ENCODE measurements around the gene PRKG1. TPM values are rescaled to one million over a fixed set of nuclear protein-coding genes. Genes with fewer than 3 reads are reported as not detected.

PRKG1 gene
- total and polyA plus RNA-seq, 7 experiments from 2014 or later: 0.19 TPM; not detected in 6

GRCh38 chr10:51806079-51806835 is 732.0 kb downstream of the PRKG1 start:
- H3K4me3 Mint-ChIP-seq: no peak overlapping the region
- POLR2A ChIA-PET: no interaction called here

DNA sequence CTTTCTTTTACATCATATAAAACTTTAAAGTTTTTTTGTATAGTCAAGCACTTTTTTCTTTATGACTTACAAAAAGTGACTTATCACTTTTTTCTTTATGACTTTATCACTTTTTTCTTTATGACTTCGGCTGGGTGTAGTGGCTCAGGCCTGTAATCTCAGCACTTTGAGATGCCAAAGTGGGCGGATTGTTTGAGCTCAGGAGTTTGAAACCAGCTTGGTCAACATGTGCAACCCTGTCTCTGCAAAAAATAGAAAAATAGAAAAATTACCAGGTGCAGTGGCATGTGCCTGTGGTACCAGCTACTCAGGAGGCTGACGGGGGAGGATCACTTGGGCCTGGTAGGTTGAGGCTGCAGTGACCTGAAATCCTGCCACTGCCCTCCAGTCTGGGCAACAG is 733.9 kb downstream of the PRKG1 start:
- Histone ChIP-seq H3K9me3 (ENCODE audit: control insufficient read depth in 2 of 3, low read length in 3 of 3) (no peaks in the 10 kb centered on the region), H3K27ac (ENCODE audit: low read depth, low read length) (no peak overlapping the region), H3K27me3 (ENCODE audit: control insufficient read depth in 2 of 2, insufficient read depth in 2 of 2, low read length in 2 of 2) (no peaks in the 10 kb centered on the region), H3K36me3 (ENCODE audit: control insufficient read depth in 2 of 3, insufficient read depth in 3 of 3, low read length in 3 of 3) (no peaks in the 10 kb centered on the region), H3K4me1 (ENCODE audit: control insufficient read depth in 2 of 2, insufficient read depth in 2 of 2, low read length in 2 of 2) (no peaks in the 10 kb centered on the region), H3K4me3 (ENCODE audit: low read length) (no peak overlapping the region)
- DNase-seq (no peak), ATAC-seq (no peak)
- Mint-ChIP-seq H3K4me3 (no peak overlapping the region), H3K27ac (no peak overlapping the region), H3K9me3 (no peaks in the 10 kb centered on the region), H3K27me3 (peaks cover 0 to 5% (median 0%) of the 10 kb centered on the region in 5 donors), H3K36me3 (no peaks in the 10 kb centered on the region), H3K4me1 (no peaks in the 10 kb centered on the region)
- ChIA-PET CTCF (no interaction called here), POLR2A (no interaction called here)
- intact Hi-C loops (cut with micrococcal nuclease): no loop called here

More at GRCh38 chr10:51806079-51806835, 732.0 kb downstream of the PRKG1 start:
- Histone ChIP-seq H3K27ac (ENCODE audit: low read depth, low read length) (no peak overlapping the region), H3K4me3 (ENCODE audit: low read length) (no peak overlapping the region), H3K27me3 (ENCODE audit: control insufficient read depth in 2 of 2, insufficient read depth in 2 of 2, low read length in 2 of 2) (no peaks in the 10 kb centered on the region), H3K9me3 (ENCODE audit: control insufficient read depth in 2 of 3, low read length in 3 of 3) (no peaks in the 10 kb centered on the region), H3K36me3 (ENCODE audit: control insufficient read depth in 2 of 3, insufficient read depth in 3 of 3, low read length in 3 of 3) (no peaks in the 10 kb centered on the region), H3K4me1 (ENCODE audit: control insufficient read depth in 2 of 2, insufficient read depth in 2 of 2, low read length in 2 of 2) (no peaks in the 10 kb centered on the region)
- H3K27me3 Mint-ChIP-seq: peaks cover 0 to 1% (median 0%) of the 10 kb centered on the region in 5 donors
- CTCF ChIA-PET: no interaction called here
- H3K27ac Mint-ChIP-seq: no peak overlapping the region
- H3K36me3 Mint-ChIP-seq: no peaks in the 10 kb centered on the region
- DNase-seq (no peak), ATAC-seq (no peak)
- intact Hi-C loops (cut with micrococcal nuclease): no loop called here
- no peaks in the 10 kb centered on the region for H3K4me1 Mint-ChIP-seq
- H3K9me3 Mint-ChIP-seq: no peaks in the 10 kb centered on the region

DNA sequence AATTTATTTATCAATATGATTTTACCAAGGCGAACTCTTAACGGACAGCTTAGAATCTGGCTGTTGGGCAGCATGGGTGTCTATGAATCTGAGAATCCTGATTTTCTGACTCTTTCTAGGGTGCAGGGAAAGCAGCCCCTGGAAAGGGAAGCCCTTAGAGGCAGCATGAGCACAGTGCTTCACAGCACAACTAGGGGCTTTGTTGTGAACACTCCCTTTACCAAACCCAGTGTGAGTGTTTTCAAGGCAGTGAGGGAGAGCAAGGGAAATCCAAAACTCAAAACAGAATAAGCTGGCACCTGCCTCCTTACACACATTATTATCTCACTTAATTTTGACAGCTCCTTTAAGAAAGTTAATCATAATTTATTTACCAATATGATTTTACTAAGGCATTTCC is 741.4 kb downstream of the PRKG1 start:
- POLR2A ChIA-PET: no interaction called here
- Mint-ChIP-seq H3K4me1 (no peaks in the 10 kb centered on the region), H3K9me3 (peaks cover 0 to 4% (median 0%) of the 10 kb centered on the region in 11 donors), H3K36me3 (no peaks in the 10 kb centered on the region), H3K27ac (no peak overlapping the region), H3K4me3 (no peak overlapping the region), H3K27me3 (peaks cover 0 to 26% (median 3%) of the 10 kb centered on the region in 5 donors)
- Histone ChIP-seq H3K27me3 (ENCODE audit: control insufficient read depth in 2 of 2, insufficient read depth in 2 of 2, low read length in 2 of 2) (no peaks in the 10 kb centered on the region), H3K36me3 (ENCODE audit: control insufficient read depth in 2 of 3, insufficient read depth in 3 of 3, low read length in 3 of 3) (no peaks in the 10 kb centered on the region), H3K4me3 (ENCODE audit: low read length) (no peak overlapping the region), H3K4me1 (ENCODE audit: control insufficient read depth in 2 of 2, insufficient read depth in 2 of 2, low read length in 2 of 2) (no peaks in the 10 kb centered on the region), H3K9me3 (ENCODE audit: control insufficient read depth in 2 of 3, low read length in 3 of 3) (no peaks in the 10 kb centered on the region), H3K27ac (ENCODE audit: low read depth, low read length) (no peak overlapping the region)
- intact Hi-C loops (cut with micrococcal nuclease): no loop called here
- ATAC-seq: no peak
- no peak for DNase-seq
- CTCF ChIA-PET: no interaction called here

DNA sequence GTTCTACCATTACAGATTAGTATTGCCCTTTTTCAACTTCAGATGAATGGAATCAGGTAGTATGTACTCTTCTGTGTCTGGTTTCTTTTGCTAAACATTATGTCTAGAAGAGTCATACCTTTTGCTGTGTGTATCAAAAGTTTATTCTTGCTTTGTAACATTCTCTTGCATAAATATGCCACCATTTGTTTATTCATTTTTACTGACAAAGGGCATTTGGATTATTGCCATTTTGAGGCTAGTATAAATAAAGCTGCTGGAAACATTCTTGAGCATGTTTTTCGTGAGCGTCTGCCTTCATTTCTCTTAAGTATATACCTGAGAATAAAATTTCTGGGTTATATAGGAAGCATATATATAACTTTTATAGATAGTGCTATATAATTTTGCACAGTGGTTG is 746.8 kb downstream of the PRKG1 start:
- intact Hi-C loops (cut with micrococcal nuclease): no loop called here
- H3K27ac ChIP-seq (ENCODE audit: low read depth, low read length): no peak overlapping the region
- no peak for ATAC-seq
- H3K9me3 ChIP-seq (ENCODE audit: control insufficient read depth in 2 of 3, low read length in 3 of 3): no peaks in the 10 kb centered on the region
- Mint-ChIP-seq H3K4me1 (peaks cover 0 to 1% (median 0%) of the 10 kb centered on the region in 7 donors), H3K36me3 (no peaks in the 10 kb centered on the region), H3K27ac (no peak overlapping the region), H3K4me3 (no peak overlapping the region), H3K27me3 (peaks cover 6 to 16% (median 9%) of the 10 kb centered on the region in 5 donors), H3K9me3 (peaks cover 0 to 6% (median 0%) of the 10 kb centered on the region in 11 donors)
- POLR2A ChIA-PET: no interaction called here
- DNase-seq: no peak
- no peaks in the 10 kb centered on the region for H3K36me3 ChIP-seq (ENCODE audit: control insufficient read depth in 2 of 3, insufficient read depth in 3 of 3, low read length in 3 of 3)
- no peak overlapping the region for H3K4me3 ChIP-seq (ENCODE audit: low read length)
- no peaks in the 10 kb centered on the region for H3K4me1 ChIP-seq (ENCODE audit: control insufficient read depth in 2 of 2, insufficient read depth in 2 of 2, low read length in 2 of 2)
- CTCF ChIA-PET: no interaction called here
- no peaks in the 10 kb centered on the region for H3K27me3 ChIP-seq (ENCODE audit: control insufficient read depth in 2 of 2, insufficient read depth in 2 of 2, low read length in 2 of 2)

DNA sequence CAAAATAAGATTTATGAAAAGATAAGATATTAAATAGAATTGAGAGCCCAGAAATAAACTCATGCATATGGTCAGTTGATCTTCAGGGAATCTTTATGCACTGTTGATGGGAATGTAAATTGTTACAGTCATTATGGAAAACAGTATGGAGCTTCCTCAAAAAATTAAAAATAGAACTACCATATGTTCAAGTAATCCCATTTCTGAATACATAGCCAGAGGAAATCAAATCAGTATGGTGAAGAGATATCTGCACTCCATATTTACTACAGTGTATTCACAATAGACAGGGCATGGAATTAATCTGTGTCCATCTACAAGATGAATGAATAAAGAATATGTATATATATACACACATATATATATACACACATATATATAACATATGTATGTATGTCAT is 747.5 kb downstream of the PRKG1 start:
- no peaks in the 10 kb centered on the region for H3K27me3 ChIP-seq (ENCODE audit: control insufficient read depth in 2 of 2, insufficient read depth in 2 of 2, low read length in 2 of 2)
- no peak overlapping the region for H3K4me3 Mint-ChIP-seq
- H3K9me3 Mint-ChIP-seq: peaks cover 0 to 6% (median 0%) of the 10 kb centered on the region in 11 donors
- no peak overlapping the region for H3K27ac Mint-ChIP-seq
- no peaks in the 10 kb centered on the region for H3K4me1 ChIP-seq (ENCODE audit: control insufficient read depth in 2 of 2, insufficient read depth in 2 of 2, low read length in 2 of 2)
- no peak overlapping the region for H3K4me3 ChIP-seq (ENCODE audit: low read length)
- ATAC-seq: no peak
- DNase-seq: no peak
- CTCF ChIA-PET: no interaction called here
- no peak overlapping the region for H3K27ac ChIP-seq (ENCODE audit: low read depth, low read length)
- H3K36me3 ChIP-seq (ENCODE audit: control insufficient read depth in 2 of 3, insufficient read depth in 3 of 3, low read length in 3 of 3): no peaks in the 10 kb centered on the region
- H3K4me1 Mint-ChIP-seq: peaks cover 0 to 1% (median 0%) of the 10 kb centered on the region in 7 donors
- POLR2A ChIA-PET: no interaction called here
- intact Hi-C loops (cut with micrococcal nuclease): no loop called here
- peaks cover 6 to 21% (median 9%) of the 10 kb centered on the region in 5 donors for H3K27me3 Mint-ChIP-seq
- H3K9me3 ChIP-seq (ENCODE audit: control insufficient read depth in 2 of 3, low read length in 3 of 3): no peaks in the 10 kb centered on the region
- no peaks in the 10 kb centered on the region for H3K36me3 Mint-ChIP-seq

DNA sequence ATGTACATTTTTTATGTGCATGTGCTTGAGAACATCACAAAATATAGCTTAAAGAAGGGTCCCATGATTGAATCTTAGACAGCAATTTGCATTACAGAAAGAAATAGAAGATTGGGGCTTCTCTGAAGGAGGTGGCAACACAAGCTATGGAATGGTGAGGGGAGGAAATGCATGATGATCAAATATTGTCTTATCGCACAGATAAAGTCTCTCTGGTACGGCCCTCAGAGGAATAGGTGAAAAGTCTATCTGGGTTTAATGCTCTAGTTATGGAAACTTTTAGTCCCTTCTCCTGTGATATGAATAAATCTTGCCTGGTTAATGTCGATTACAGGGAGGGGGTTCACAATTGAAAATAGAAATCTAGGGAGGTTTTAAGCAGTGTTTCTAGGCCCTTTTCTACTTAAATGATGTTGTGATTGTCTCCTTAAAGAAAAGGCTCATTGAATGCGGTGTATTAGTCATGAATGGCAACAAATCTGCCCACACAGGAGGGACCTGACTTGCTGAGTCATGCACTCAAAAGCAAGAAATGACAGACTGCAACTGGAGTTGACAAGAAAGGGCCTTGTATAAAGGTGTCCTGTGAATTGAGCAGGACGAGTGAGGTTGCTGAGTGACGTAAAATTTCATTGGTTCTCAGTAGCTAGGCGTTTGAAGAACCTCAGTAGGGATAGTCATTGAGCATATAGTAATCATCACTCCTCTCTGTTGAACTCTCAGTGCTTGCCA is 758.5 kb downstream of the PRKG1 start:
- ATAC-seq (no peak), DNase-seq (no peak)
- Mint-ChIP-seq H3K27ac (no peak overlapping the region), H3K36me3 (no peaks in the 10 kb centered on the region), H3K9me3 (peaks cover 0 to 17% (median 3%) of the 10 kb centered on the region in 11 donors), H3K4me3 (no peak overlapping the region), H3K4me1 (peaks cover 0 to 4% (median 0%) of the 10 kb centered on the region in 7 donors), H3K27me3 (peaks cover 0 to 6% (median 0%) of the 10 kb centered on the region in 5 donors)
- H3K4me1 ChIP-seq (ENCODE audit: control insufficient read depth in 2 of 2, insufficient read depth in 2 of 2, low read length in 2 of 2): no peaks in the 10 kb centered on the region
- no peaks in the 10 kb centered on the region for H3K9me3 ChIP-seq (ENCODE audit: control insufficient read depth in 2 of 3, low read length in 3 of 3)
- ChIA-PET POLR2A (no interaction called here), CTCF (no interaction called here)
- intact Hi-C loops (cut with micrococcal nuclease): no loop called here
- no peaks in the 10 kb centered on the region for H3K36me3 ChIP-seq (ENCODE audit: control insufficient read depth in 2 of 3, insufficient read depth in 3 of 3, low read length in 3 of 3)
- no peaks in the 10 kb centered on the region for H3K27me3 ChIP-seq (ENCODE audit: control insufficient read depth in 2 of 2, insufficient read depth in 2 of 2, low read length in 2 of 2)
- H3K27ac ChIP-seq (ENCODE audit: low read depth, low read length): no peak overlapping the region
- H3K4me3 ChIP-seq (ENCODE audit: low read length): no peak overlapping the region

DNA sequence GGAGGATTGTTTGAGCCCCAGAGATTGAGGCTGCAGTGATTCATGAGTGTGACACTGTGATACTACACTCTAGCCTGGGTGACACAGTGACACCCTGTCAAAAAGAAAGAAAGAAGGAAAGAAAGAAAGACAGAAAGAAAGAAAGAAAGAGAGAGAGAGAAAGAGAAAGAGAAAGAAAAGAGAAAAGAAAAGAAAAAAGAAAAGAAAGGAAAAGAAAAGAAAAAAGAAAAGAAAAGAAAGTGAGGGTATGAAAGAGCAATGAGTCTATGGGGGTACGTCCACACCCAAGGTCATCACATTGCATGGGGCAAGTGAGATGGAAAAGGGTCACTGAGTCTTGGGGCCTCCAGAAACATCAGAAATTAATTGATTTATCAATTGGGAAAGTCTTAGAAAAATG is 760.3 kb downstream of the PRKG1 start:
- no peak overlapping the region for H3K27ac Mint-ChIP-seq
- no peak overlapping the region for H3K27ac ChIP-seq (ENCODE audit: low read depth, low read length)
- H3K4me3 ChIP-seq (ENCODE audit: low read length): no peak overlapping the region
- no peaks in the 10 kb centered on the region for H3K9me3 ChIP-seq (ENCODE audit: control insufficient read depth in 2 of 3, low read length in 3 of 3)
- ATAC-seq (no peak), DNase-seq (no peak)
- ChIA-PET CTCF (no interaction called here), POLR2A (no interaction called here)
- H3K36me3 Mint-ChIP-seq: no peaks in the 10 kb centered on the region
- intact Hi-C loops (cut with micrococcal nuclease): no loop called here
- no peaks in the 10 kb centered on the region for H3K36me3 ChIP-seq (ENCODE audit: control insufficient read depth in 2 of 3, insufficient read depth in 3 of 3, low read length in 3 of 3)
- H3K4me3 Mint-ChIP-seq: no peak overlapping the region
- H3K9me3 Mint-ChIP-seq: peaks cover 0 to 10% (median 3%) of the 10 kb centered on the region in 11 donors
- H3K27me3 ChIP-seq (ENCODE audit: control insufficient read depth in 2 of 2, insufficient read depth in 2 of 2, low read length in 2 of 2): no peaks in the 10 kb centered on the region
- H3K27me3 Mint-ChIP-seq: peaks cover 0 to 5% (median 0%) of the 10 kb centered on the region in 5 donors
- H3K4me1 Mint-ChIP-seq: peaks cover 0 to 4% (median 0%) of the 10 kb centered on the region in 7 donors
- H3K4me1 ChIP-seq (ENCODE audit: control insufficient read depth in 2 of 2, insufficient read depth in 2 of 2, low read length in 2 of 2): no peaks in the 10 kb centered on the region

Measured in naive thymus-derived CD4-positive, alpha-beta T cell (primary cell).